AG09319 (cell line): ENCODE data around the gene NPIPA5.
"Not testable (repeated sequence)": the region's sequence is repeated elsewhere in the genome, so short reads cannot be mapped to it uniquely, and the experiment has no call there.

ENCODE experiments used
- DNase-seq: peaks from one replicate; pipeline ENCODE4 v3.0.0-alpha.2; 2010; ENCODE audit warnings: low read depth; ENCODE audit errors: extremely low read depth
- TF ChIP-seq, protein P1 (sequence below): IDR thresholded peaks from 2 replicates; pipeline ENCODE4 v1.5.1; 2011; ENCODE audit warnings: low read depth, mild to moderate bottlenecking, inconsistent platforms, low read length, moderate library complexity

NPIPA5 gene

GRCh38 chr16:15378194-15378593, at the start of gene NPIPA5:
Gene NPIPA5 (minus strand): TSS chr16:15378294. CDS start chr16:15378294, 0 bp downstream.
- DNase-seq = not testable (repeated sequence)

DNA sequence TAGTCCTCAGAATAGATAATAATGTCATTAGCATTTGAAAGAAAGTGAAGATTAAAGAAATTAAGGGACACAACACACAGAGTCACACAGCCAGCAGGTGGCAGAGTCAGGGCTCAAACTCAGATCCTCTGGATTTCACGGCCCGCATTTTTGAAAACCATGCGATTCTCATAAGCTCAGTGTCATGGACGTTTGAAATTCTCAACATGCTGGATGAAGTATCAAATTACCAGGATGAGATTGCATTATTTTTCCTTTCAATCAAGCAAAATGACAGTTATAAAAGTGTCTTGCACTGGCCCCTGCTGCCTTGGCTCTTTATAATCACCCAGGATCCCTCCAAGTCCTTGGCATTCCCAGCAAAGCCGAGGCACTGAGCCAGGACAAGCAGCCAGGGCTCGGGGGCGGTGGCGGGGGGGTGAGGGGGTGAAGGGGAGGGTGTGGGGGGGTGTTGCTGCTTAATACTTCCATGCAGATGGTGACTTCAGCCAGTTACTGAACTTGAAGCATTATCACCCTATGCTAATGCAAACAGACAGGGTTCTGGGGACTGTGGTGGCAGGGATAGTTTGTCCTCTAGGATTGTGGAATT, 49.6 kb upstream of the NPIPA5 start:
- TF ChIP-seq, protein P1, sequence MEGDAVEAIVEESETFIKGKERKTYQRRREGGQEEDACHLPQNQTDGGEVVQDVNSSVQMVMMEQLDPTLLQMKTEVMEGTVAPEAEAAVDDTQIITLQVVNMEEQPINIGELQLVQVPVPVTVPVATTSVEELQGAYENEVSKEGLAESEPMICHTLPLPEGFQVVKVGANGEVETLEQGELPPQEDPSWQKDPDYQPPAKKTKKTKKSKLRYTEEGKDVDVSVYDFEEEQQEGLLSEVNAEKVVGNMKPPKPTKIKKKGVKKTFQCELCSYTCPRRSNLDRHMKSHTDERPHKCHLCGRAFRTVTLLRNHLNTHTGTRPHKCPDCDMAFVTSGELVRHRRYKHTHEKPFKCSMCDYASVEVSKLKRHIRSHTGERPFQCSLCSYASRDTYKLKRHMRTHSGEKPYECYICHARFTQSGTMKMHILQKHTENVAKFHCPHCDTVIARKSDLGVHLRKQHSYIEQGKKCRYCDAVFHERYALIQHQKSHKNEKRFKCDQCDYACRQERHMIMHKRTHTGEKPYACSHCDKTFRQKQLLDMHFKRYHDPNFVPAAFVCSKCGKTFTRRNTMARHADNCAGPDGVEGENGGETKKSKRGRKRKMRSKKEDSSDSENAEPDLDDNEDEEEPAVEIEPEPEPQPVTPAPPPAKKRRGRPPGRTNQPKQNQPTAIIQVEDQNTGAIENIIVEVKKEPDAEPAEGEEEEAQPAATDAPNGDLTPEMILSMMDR = peak; percentile 73
- DNase-seq = peak; percentile 72

GRCh38 chr16:15426796-15427195, 48.7 kb upstream of the NPIPA5 start:
- TF ChIP-seq, protein P1 = no peak
- no peak for DNase-seq

GRCh38 chr16:15425861-15426260, 47.8 kb upstream of the NPIPA5 start:
- TF ChIP-seq, protein P1 = no peak
- no peak for DNase-seq

DNA sequence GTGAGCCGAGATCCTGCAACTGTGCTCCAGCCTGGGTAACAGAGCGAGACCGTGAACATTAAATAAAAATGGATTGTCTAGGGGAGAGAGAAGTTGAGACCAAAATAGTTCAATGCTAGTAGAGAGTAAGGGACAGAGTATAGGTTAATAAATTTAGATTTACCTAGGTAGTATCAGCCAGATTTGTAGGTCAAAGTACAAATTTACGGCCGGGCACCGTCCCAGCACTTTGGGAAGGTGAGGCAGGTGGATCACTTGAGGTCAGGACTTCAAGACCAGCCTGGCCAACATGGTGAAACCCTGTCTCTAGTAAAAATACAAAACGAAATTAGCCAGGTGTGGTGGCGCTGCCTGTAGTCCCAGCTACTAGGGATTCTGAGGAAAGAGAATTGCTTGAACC, 44.1 kb upstream of the NPIPA5 start:
- TF ChIP-seq, protein P1 = no peak
- DNase-seq = no peak

- DNase-seq = not testable (repeated sequence)
Measured at GRCh38 chr16:15421696-15422095, 43.6 kb upstream of the NPIPA5 start.

GRCh38 chr16:15418206-15418605, 40.1 kb upstream of the NPIPA5 start:
- no peak for DNase-seq
- TF ChIP-seq, protein P1 = no peak

DNA sequence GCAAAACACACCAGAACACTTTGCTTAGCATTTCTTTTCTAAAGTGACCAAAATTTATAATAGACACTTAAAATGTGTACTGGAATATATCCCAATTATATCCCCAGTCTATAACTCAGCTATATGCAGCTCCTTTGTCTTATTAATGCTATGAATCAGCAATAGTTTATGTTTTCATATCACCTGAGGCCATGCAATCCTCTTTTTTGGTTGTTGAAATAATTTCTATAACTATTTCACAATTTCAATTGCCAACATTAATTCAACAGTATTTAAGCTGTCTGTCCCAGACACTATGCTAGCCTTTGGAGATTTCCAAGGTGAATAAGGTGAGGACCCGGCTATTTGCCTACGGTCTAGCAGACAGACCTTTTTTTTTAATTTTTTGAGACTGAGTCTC, 39.1 kb upstream of the NPIPA5 start:
- TF ChIP-seq, protein P1 = no peak
- DNase-seq = no peak
